ENCODE results near the gene PBX1. TPM values are rescaled to one million over a fixed set of nuclear protein-coding genes. Genes with fewer than 3 reads are reported as not detected.

The PBX1 gene
- total and polyA plus RNA-seq, 12 donors: 13.3 to 91.8 (median 62.7) TPM

GRCh38 chr1:164515231-164515630, 43.8 kb upstream of the PBX1 start:
- Histone ChIP-seq H3K36me3 (no peaks in the 10 kb centered on the region), H3K9me3 (no peaks in the 10 kb centered on the region), H3K27ac (no peak overlapping the region), H3K4me3 (no peak overlapping the region), H3K4me1 (peaks cover 0 to 17% (median 9%) of the 10 kb centered on the region in 9 donors), H3K27me3 (no peaks in the 10 kb centered on the region)
- no peak for TF ChIP-seq CTCF (IDR thresholded peaks at IDR 0.05)
- WGBS, 2 donors: 54 to 57% methylated on average over 2 of the region's 2 CpGs
- intact Hi-C loops (cut with DNase I): no loop called here
- ATAC-seq (peak in 7 of 8 donors; percentile 64 to 95 (median 90)), DNase-seq (peak in 1 of 2 donors; percentile 12)

GRCh38 chr1:164515711-164516331, 43.2 kb upstream of the PBX1 start:
- H3K27ac ChIP-seq: no peak overlapping the region
- DNase-seq: peak in 1 of 2 donors; percentile 5
- peak in 4 of 8 donors; percentile 39 to 62 (median 49) for ATAC-seq
- peaks cover 0 to 17% (median 9%) of the 10 kb centered on the region in 9 donors for H3K4me1 ChIP-seq
- H3K36me3 ChIP-seq: no peaks in the 10 kb centered on the region
- H3K9me3 ChIP-seq: no peaks in the 10 kb centered on the region
- no peak for TF ChIP-seq CTCF (IDR thresholded peaks at IDR 0.05)
- no peaks in the 10 kb centered on the region for H3K27me3 ChIP-seq
- no peak overlapping the region for H3K4me3 ChIP-seq
- 73 to 76% methylated on average over 8 of the region's 8 CpGs for WGBS, 2 donors
- intact Hi-C loops (cut with DNase I): no loop called here

- Histone ChIP-seq H3K27me3 (no peaks in the 10 kb centered on the region), H3K36me3 (no peaks in the 10 kb centered on the region), H3K9me3 (no peaks in the 10 kb centered on the region), H3K27ac (no peak overlapping the region), H3K4me3 (no peak overlapping the region), H3K4me1 (peaks cover 0 to 17% (median 9%) of the 10 kb centered on the region in 9 donors)
- DNase-seq: no peak
- 88% methylated on average over 7 of the region's 7 CpGs for WGBS, 2 donors
- intact Hi-C loops (cut with DNase I): no loop called here
- TF ChIP-seq CTCF (IDR thresholded peaks at IDR 0.05): no peak
- no peak for ATAC-seq
These were observed 42.4 kb upstream of the PBX1 start for GRCh38 chr1:164516591-164516990.

GRCh38 chr1:164518692-164519332, 40.2 kb upstream of the PBX1 start:
- 84 to 90% methylated on average over 3 of the region's 3 CpGs for WGBS, 2 donors
- intact Hi-C loops (cut with DNase I): no loop called here

More at GRCh38 chr1:164518692-164519332, 40.2 kb upstream of the PBX1 start:
- Histone ChIP-seq H3K27me3 (no peaks in the 10 kb centered on the region), H3K4me1 (peaks cover 0 to 17% (median 9%) of the 10 kb centered on the region in 9 donors), H3K4me3 (no peak overlapping the region), H3K27ac (no peak overlapping the region), H3K36me3 (no peaks in the 10 kb centered on the region), H3K9me3 (no peaks in the 10 kb centered on the region)
- no peak for ATAC-seq
- no peak for TF ChIP-seq CTCF (IDR thresholded peaks at IDR 0.05)
- DNase-seq: no peak

All from heart right ventricle (tissue), 16 donors.